GM12872 (cell line): ENCODE data around the gene LGR5.

ENCODE experiments used
- TF ChIP-seq, protein P1 (sequence below): IDR thresholded peaks from 3 replicates; pipeline ENCODE4 v1.5.1; 2011; ENCODE audit warnings: low read depth, mild to moderate bottlenecking, low read length, moderate library complexity; ENCODE audit not compliant: insufficient read depth

Gene LGR5

GRCh38 chr12:71477609-71478008, 38.0 kb downstream of the LGR5 start:
- TF ChIP-seq, protein P1, sequence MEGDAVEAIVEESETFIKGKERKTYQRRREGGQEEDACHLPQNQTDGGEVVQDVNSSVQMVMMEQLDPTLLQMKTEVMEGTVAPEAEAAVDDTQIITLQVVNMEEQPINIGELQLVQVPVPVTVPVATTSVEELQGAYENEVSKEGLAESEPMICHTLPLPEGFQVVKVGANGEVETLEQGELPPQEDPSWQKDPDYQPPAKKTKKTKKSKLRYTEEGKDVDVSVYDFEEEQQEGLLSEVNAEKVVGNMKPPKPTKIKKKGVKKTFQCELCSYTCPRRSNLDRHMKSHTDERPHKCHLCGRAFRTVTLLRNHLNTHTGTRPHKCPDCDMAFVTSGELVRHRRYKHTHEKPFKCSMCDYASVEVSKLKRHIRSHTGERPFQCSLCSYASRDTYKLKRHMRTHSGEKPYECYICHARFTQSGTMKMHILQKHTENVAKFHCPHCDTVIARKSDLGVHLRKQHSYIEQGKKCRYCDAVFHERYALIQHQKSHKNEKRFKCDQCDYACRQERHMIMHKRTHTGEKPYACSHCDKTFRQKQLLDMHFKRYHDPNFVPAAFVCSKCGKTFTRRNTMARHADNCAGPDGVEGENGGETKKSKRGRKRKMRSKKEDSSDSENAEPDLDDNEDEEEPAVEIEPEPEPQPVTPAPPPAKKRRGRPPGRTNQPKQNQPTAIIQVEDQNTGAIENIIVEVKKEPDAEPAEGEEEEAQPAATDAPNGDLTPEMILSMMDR = no peak

GRCh38 chr12:71478270-71478669, 38.7 kb downstream of the LGR5 start:
- TF ChIP-seq, protein P1 = no peak

DNA sequence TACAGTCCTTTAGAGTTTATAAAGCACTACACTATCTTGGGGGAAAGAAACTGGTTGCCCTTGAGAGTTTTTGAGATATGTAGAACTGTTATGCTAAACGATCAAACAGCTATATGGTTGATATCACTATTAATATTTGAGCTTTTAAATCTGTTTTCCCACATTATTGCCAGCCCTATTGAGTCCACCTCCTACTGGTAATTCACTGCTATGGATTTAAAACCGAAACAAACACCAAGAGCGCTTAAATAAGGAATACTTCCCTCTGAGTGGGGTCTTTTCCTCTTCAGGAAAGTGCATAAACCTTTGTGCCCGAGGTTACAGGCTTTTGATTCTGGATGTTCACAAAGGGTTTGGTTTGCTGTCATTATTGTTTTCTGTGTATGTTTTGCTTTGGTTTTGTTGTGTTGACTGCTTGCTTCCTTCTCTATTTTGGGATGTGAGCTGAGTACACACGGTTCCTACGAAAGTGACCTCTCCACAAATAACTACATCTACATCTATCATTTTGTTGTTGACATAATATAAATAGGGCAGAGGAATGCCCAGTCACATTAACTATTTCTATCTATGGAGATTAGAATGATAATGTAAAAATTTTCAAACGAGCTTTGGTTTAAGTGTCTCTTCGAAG, 44.8 kb downstream of the LGR5 start:
- TF ChIP-seq, protein P1 = no peak

DNA sequence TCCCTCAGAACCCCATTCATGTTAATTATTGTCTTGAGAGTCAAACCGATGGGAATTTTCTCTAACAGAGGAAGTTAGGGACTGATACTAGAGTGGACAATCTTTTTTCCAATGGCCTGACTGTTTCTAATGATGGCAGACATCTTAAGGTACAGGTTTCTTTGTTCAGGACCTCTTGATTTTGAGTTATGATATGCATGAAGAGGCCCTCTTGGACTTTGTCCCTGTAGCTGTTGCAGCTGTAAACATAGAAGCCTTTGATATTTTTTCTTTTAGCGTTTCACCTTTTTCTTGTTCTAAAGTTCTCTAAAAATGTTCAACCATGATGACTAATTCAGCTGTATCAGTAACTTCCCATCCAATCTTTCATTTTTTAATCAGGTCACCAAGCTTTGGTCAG, 53.0 kb downstream of the LGR5 start:
- TF ChIP-seq, protein P1 = no peak

DNA sequence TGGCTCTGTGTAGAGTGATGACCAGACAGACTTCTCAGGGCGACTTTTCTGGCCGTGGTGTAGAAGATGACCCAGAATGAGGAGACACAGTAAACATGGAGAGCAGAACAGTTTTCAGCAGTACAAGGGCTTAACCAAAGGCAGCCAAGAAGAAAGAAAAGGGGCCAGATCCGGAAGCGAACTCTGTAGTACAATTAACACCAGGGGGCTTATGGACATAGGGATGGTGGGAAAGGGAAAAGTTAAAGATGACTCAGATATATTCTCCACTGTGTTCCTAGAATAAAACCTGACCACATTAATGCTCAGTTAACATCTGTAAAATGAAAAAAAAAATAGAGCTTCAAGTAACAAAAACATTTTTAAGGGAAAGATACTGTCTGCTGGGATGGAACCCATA, 60.2 kb downstream of the LGR5 start:
- TF ChIP-seq, protein P1 = no peak

- TF ChIP-seq, protein P1 = no peak
Observed at GRCh38 chr12:71503579-71504391, 64.2 kb downstream of the LGR5 start.

DNA sequence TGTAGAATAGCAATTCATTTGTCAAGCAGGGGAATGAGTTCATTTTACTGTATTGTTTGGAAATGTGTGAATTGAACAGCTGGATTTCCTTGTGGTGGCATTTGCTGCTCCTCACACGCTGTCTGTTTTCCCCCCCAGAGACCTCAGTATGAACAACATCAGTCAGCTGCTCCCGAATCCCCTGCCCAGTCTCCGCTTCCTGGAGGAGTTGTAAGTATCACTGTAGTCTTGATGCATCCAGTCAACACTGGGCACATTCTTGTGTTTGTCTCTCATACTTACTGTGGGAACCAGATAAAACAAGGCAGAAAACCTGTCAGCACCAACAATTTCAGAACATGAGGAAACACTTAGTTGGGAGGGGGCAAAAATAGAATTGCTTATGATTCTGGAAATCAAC, 64.9 kb downstream of the LGR5 start:
- TF ChIP-seq, protein P1 = no peak
